Left ventricle myocardium inferior (tissue), 1 donor: ENCODE measurements around the gene IFT25. TPM values are rescaled to one million over a fixed set of nuclear protein-coding genes. Genes with fewer than 3 reads are reported as not detected.

Experiments
- DNase-seq: peaks from one replicate; pipeline ENCODE4 v3.0.0-alpha.2; 2020
- H3K27ac ChIP-seq: fragments of 200-600 bp; replicated peaks from 2 replicates; pipeline ENCODE4 v1.8.0; 2021
- H3K27me3 ChIP-seq: fragments of 200-600 bp; 2 replicates; pipeline ENCODE4 v1.8.0; 2021; ENCODE audit warnings: low read depth
- H3K36me3 ChIP-seq: fragments of 200-600 bp; 2 replicates; pipeline ENCODE4 v1.8.0; 2021
- H3K4me1 ChIP-seq: fragments of 200-600 bp; 2 replicates; pipeline ENCODE4 v1.8.0; 2021
- H3K4me3 ChIP-seq: fragments of 200-600 bp; 2 replicates; pipeline ENCODE4 v1.8.0; 2021; ENCODE audit warnings: mild to moderate bottlenecking, moderate library complexity
- H3K9me3 ChIP-seq: fragments of 200-600 bp; replicated peaks from 2 replicates; pipeline ENCODE4 v1.8.0; 2021
- intact Hi-C: fragments of 100-400 bp; cut with micrococcal nuclease; formaldehyde crosslinking; loops from one replicate; pipeline ENCODE4 v1.11.0; 2022
- total RNA-seq: library from RNA; stranded (reverse); fragmentation: NEBNext Ultra II Directional; extraction: Animal tissue kit (Norgen Biotek cat#: 25700); gene quantifications from one replicate; pipeline ENCODE4 v1.2.1, GENCODE V29; 2021
- TF ChIP-seq, protein P1 (sequence below): fragments of 200-600 bp; IDR thresholded peaks from 2 replicates; pipeline ENCODE4 v1.8.0; 2021; ENCODE audit warnings: antibody characterized with exemption, mild to moderate bottlenecking, borderline replicate concordance
- donor health status: DM: no; HTN: yes; CAD: no; lungs with severe emphysema.

Gene IFT25
- total RNA-seq, 1 donor from 2014 or later, result 13.2 TPM

DNA sequence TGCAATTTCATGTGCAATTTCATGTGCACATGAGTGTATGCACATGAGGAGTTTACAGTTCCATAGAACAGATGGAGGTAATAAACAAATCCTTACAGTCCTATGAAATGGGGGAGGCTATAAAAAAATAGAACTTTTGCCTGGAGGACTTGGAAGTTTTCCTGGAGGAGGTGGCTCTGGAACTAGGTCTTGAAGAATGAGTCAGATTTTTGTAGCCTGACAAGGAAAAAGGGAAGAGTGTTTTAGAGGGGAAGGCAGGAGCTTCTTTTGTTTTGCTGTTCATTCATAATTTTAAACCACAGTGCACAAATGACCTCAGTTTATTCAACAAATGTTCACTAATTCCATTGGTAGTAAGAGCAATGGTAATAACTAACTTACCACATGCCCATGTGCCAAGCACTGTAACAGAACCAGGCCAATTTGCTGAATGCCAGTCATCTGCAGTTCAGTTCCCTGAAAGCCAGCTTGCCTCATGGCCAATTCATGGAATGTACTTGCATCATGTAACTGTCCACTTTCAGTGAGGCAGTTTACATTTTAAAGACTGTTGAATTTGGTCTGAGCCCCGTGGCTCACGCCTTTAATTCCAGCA is 48.8 kb downstream of the IFT25 start:
- Histone ChIP-seq H3K9me3 (no peaks in the 10 kb centered on the region), H3K36me3 (no peaks in the 10 kb centered on the region), H3K27ac (no peak overlapping the region), H3K4me3 (no peak overlapping the region), H3K4me1 (peaks cover 10% of the 10 kb centered on the region), H3K27me3 (peaks cover 3% of the 10 kb centered on the region)
- DNase-seq, result no peak
- intact Hi-C loops, result no loop called here
- TF ChIP-seq, protein P1, sequence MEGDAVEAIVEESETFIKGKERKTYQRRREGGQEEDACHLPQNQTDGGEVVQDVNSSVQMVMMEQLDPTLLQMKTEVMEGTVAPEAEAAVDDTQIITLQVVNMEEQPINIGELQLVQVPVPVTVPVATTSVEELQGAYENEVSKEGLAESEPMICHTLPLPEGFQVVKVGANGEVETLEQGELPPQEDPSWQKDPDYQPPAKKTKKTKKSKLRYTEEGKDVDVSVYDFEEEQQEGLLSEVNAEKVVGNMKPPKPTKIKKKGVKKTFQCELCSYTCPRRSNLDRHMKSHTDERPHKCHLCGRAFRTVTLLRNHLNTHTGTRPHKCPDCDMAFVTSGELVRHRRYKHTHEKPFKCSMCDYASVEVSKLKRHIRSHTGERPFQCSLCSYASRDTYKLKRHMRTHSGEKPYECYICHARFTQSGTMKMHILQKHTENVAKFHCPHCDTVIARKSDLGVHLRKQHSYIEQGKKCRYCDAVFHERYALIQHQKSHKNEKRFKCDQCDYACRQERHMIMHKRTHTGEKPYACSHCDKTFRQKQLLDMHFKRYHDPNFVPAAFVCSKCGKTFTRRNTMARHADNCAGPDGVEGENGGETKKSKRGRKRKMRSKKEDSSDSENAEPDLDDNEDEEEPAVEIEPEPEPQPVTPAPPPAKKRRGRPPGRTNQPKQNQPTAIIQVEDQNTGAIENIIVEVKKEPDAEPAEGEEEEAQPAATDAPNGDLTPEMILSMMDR, result no peak

DNA sequence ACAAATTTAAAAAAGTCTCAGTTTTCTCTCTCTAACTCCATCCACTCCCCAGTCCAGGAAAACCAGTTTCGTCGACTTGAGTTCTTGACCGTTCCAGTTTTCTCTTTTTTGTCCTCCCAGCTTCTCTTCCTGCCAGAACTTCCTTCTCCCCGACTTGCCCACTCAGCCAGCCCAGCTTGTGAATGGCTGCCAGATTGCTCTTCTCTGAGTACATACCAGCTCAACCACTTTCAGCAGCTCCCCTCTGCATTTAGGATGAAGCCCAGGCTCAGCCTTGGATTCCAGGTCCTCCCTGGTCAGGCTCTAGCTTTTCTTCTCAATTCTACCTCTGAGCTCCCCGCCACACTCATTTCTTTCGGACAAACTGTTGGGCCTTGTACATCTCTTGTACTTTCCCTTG is 50.1 kb downstream of the IFT25 start:
- H3K36me3 ChIP-seq, result no peaks in the 10 kb centered on the region
- H3K27me3 ChIP-seq, result peaks cover 3% of the 10 kb centered on the region
- no peak overlapping the region for H3K4me3 ChIP-seq
- no peak overlapping the region for H3K27ac ChIP-seq
- TF ChIP-seq, protein P1, result no peak
- intact Hi-C loops, result no loop called here
- peaks cover 14% of the 10 kb centered on the region for H3K4me1 ChIP-seq
- DNase-seq, result no peak
- no peaks in the 10 kb centered on the region for H3K9me3 ChIP-seq

DNA sequence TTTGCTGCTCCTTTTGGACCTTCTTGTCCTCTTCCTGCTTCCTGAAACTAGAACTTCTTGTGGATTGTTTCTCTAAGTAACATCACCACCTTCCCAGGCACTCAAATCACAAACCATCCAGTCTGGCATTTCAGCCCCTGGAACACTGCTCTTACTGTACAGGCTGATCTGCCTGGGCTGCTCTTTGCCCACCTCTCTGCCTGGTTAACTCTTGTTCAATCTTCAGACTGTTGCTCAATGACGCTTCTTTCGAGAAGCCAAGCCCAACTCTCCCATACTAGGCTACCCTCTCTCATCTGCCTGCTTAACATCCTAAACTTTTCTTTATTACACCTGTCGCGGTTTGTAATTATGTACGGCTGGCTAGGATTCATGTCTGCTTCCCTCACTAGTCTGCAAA is 50.9 kb downstream of the IFT25 start:
- Histone ChIP-seq H3K4me1 (peaks cover 17% of the 10 kb centered on the region), H3K36me3 (no peaks in the 10 kb centered on the region), H3K27ac (no peak overlapping the region), H3K4me3 (no peak overlapping the region), H3K9me3 (no peaks in the 10 kb centered on the region), H3K27me3 (peaks cover 3% of the 10 kb centered on the region)
- no peak for DNase-seq
- TF ChIP-seq, protein P1, result no peak
- intact Hi-C loops, result no loop called here

DNA sequence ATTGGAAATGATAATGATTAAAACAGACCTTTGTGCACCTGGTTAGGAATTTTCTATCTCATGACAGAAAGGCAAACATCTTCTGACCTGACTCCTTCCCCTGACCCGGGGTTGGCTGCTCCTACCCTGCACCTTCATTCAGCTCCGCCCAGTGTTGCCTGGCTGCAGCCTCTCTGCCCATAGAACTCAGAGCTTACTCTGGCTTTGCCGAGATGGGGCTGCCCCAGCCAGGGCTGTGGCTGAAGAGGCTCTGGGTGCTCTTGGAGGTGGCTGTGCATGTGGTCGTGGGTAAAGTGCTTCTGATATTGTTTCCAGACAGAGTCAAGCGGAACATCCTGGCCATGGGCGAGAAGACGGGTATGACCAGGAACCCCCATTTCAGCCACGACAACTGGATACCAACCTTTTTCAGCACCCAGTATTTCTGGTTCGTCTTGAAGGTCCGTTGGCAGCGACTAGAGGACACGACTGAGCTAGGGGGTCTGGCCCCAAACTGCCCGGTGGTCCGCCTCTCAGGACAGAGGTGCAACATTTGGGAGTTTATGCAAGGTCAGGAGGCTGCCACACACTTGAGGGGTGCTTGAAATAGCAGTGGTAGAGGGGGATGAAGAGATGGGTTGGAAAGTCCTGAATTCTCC is 51.4 kb downstream of the IFT25 start, which contains the start of gene DIO1:
DIO1 (plus strand) TSS at position 189 of the 638 bp plus-strand sequence; CDS start at position 213, 24 bp downstream.
- Histone ChIP-seq H3K27me3 (peaks cover 3% of the 10 kb centered on the region), H3K36me3 (no peaks in the 10 kb centered on the region), H3K4me1 (peaks cover 17% of the 10 kb centered on the region), H3K27ac (no peak within 1 kb of the TSS), H3K9me3 (no peaks in the 10 kb centered on the region), H3K4me3 (no peak within 1 kb of the TSS)
- DNase-seq, result no peak
- TF ChIP-seq, protein P1, result no peak
- intact Hi-C loops, result no loop called here

DNA sequence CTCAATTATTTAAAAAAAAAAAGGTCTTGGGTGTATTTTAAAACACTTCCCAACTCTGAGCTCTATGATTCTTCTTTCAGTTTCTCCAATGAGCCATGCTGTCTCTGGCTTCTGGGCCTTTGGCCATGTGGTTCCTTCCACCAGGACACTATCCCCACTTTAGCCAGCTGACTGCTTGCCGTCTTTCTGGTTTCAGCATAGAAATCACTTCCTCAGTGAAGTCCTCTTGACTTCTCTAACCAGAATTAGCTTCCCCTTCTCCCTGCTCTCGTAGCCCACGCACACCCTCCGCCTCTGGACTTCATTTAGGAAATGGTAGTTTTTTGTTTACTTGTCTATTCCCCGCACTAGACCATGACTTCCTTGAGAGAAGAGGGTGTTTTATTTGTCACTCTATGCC is 52.6 kb downstream of the IFT25 start:
- Histone ChIP-seq H3K4me1 (peaks cover 19% of the 10 kb centered on the region), H3K27me3 (peaks cover 3% of the 10 kb centered on the region), H3K4me3 (no peak overlapping the region), H3K36me3 (no peaks in the 10 kb centered on the region), H3K9me3 (no peaks in the 10 kb centered on the region), H3K27ac (peak overlapping the region; percentile 21)
- TF ChIP-seq, protein P1, result no peak
- intact Hi-C loops, result no loop called here
- DNase-seq, result no peak
